ENCODE data around the gene PRPH. TPM values are rescaled to one million over a fixed set of nuclear protein-coding genes. Genes with fewer than 3 reads are reported as not detected.

PRPH gene
- total and polyA plus RNA-seq, 9 of the 15 experiments (the other 6 are each of a cell fraction or from before 2014, with no cell fraction given) = 0.27 to 1.9 (median 1.3) TPM; not detected in 1

DNA sequence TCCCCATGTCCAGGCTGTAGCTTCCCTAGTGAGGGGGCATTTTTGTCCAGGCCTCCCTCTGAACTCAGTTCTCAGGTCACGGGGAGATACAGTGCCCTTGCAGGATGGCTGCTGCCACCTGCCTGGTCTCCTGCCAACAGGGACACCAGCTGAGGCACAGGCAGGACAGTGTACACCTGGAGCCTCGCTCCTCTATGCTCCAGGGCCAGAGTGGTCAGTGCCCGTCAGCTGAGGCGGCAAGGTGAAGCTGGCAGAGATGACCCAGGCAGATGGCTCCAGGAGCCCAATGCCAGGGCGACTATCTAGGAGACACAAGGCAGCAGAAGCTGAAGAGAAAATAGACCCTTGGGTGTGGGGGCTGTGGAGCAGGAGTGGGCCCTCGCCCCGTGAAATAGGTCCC, 17.5 kb upstream of the PRPH start:
- Histone ChIP-seq H3K4me1 (replicated peaks in 1 of 2; ENCODE audit: control insufficient read depth in 2 of 2, insufficient read depth in 2 of 2, low read length in 2 of 2) (peaks cover 5 to 9% of the 10 kb centered on the region in 2 experiments; a peak in 4 of 5 replicates), H3K9me3 (replicated peaks; ENCODE audit: control insufficient read depth, insufficient read depth, low read depth, low read length) (no peaks in the 10 kb centered on the region), H3K27ac (ENCODE audit: extremely low read depth, low read depth, low read length) (no peak overlapping the region), H3K9ac (ENCODE audit: insufficient read depth in 1 of 2, low read depth in 2 of 2, low read length in 2 of 2) (peak overlapping the region in 1 of 2 experiments; percentile 64; a peak in 2 of 4 replicates), H4K20me1 (replicated peaks; ENCODE audit: control insufficient read depth, insufficient read depth, low read length) (peaks cover 17% of the 10 kb centered on the region), H3K4me2 (ENCODE audit: insufficient read depth, low read length) (no peak overlapping the region), H3K4me3 (no peak overlapping the region), H2AFZ (ENCODE audit: low read depth, low read length) (no peak overlapping the region), H3K27me3 (ENCODE audit: control insufficient read depth in 2 of 2, insufficient read depth in 2 of 2, low read length in 2 of 2) (no peaks in the 10 kb centered on the region), H3K9me1 (ENCODE audit: control insufficient read depth, insufficient read depth, low read length) (no peaks in the 10 kb centered on the region), H3K36me3 (ENCODE audit: control insufficient read depth, insufficient read depth, low read length) (peaks cover 15% of the 10 kb centered on the region; the same call in 2 of the 3 replicates), H3K79me2 (ENCODE audit: control insufficient read depth, insufficient read depth, low read length) (no peaks in the 10 kb centered on the region)
- POLR2A ChIA-PET = interaction anchor here (0.6 to 7.5 kb wide), 8 partner anchors 10 to 229 kb away, joined by 3 to 141 read pairs (median 4); partner anchors contain the start of genes DNAJC22, PRPH, TUBA1B and TUBA1C
- TF ChIP-seq MYBL2 (IDR thresholded peaks at IDR 0.05; ENCODE audit: low read depth) (no peak), MYBL2 (CRISPR knock-in tag; IDR thresholded peaks at IDR 0.05; ENCODE audit: borderline replicate concordance) (no peak), ZNF274 (IDR thresholded peaks at IDR 0.05; ENCODE audit: borderline replicate concordance, low read depth, low read length) (no peak), HNRNPL (IDR thresholded peaks at IDR 0.05; ENCODE audit: low read depth, low read length) (no peak), PURB (CRISPR knock-in tag; IDR thresholded peaks at IDR 0.05; ENCODE audit: low read depth) (no peak), CBFA2T3 (IDR thresholded peaks at IDR 0.05) (no peak), MEIS2 (IDR thresholded peaks at IDR 0.05; ENCODE audit: partially characterized antibody) (no peak), ZNF668 (CRISPR knock-in tag; IDR thresholded peaks at IDR 0.05) (no peak), NR1H2 (CRISPR knock-in tag; IDR thresholded peaks at IDR 0.05) (no peak), DDX20 (tag; IDR thresholded peaks at IDR 0.05; ENCODE audit: low read depth) (no peak), SAFB (IDR thresholded peaks at IDR 0.05; ENCODE audit: borderline replicate concordance, low read depth, low read length) (no peak)
- TF ChIP-seq, protein P1, sequence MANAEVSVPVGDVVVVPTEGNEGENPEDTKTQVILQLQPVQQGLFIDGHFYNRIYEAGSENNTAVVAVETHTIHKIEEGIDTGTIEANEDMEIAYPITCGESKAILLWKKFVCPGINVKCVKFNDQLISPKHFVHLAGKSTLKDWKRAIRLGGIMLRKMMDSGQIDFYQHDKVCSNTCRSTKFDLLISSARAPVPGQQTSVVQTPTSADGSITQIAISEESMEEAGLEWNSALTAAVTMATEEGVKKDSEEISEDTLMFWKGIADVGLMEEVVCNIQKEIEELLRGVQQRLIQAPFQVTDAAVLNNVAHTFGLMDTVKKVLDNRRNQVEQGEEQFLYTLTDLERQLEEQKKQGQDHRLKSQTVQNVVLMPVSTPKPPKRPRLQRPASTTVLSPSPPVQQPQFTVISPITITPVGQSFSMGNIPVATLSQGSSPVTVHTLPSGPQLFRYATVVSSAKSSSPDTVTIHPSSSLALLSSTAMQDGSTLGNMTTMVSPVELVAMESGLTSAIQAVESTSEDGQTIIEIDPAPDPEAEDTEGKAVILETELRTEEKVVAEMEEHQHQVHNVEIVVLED (CRISPR knock-in tag; IDR thresholded peaks at IDR 0.05) = no peak
- intact Hi-C loops (cut with micrococcal nuclease) = no loop called here
- CTCF ChIA-PET (ENCODE audit: low intra/inter-chr PET ratio) = no interaction called here
- 83% methylated on average over 7 of the region's 7 CpGs for WGBS (ENCODE audit: insufficient coverage, low coverage, missing lambda C conversion rate)
- FAIRE-seq (no peak), ATAC-seq (no peak), DNase-seq (ENCODE audit: extremely low read depth in 1 of 4, low spot score in 3 of 4) (no peak)
- no TSS peak for BruUV-seq (replicated peaks)
- in situ Hi-C loops (cut with MboI) = no loop called here

Measured in K562 (cell line).